H1 (cell line): ENCODE data around the gene RAD51B.

Source experiments
- CTCF ChIP-seq, 3 experiments: IDR thresholded peaks; 1 replicate in 2 of 3; 2 replicates in 1 of 3; pipeline versions ENCODE4 v1.5.1 to v1.6.1; 2011; ENCODE audit warnings: low read length in 3 of 3, mild to moderate bottlenecking in 3 of 3, inconsistent platforms in 2 of 3, low read depth in 1 of 3, moderate library complexity in 1 of 3; ENCODE audit not compliant: insufficient read depth in 1 of 3; ENCODE audit errors: control extremely low read depth in 1 of 3
- POLR2A ChIP-seq, 2 experiments: IDR thresholded peaks; 1 replicate in 1 of 2; 2 replicates in 1 of 2; pipeline ENCODE4 v1.6.1; 2011; ENCODE audit warnings: low read depth in 2 of 2, low read length in 2 of 2, mild to moderate bottlenecking in 2 of 2; ENCODE audit errors: control extremely low read depth in 1 of 2
- POLR2AphosphoS5 ChIP-seq: IDR thresholded peaks from 2 replicates; pipeline ENCODE4 v1.6.1; 2011; ENCODE audit warnings: low read depth, low read length
- RAD21 ChIP-seq, 2 experiments: IDR thresholded peaks in 1 of 2; conservative IDR thresholded peaks in 1 of 2; 2 replicates each; pipeline ENCODE4 v1.6.1; 2011; ENCODE audit warnings: low read depth in 2 of 2, low read length in 2 of 2, improper control_type of control experiment in 1 of 2, inconsistent platforms in 1 of 2, mild to moderate bottlenecking in 1 of 2, moderate library complexity in 1 of 2
- RNF2 ChIP-seq: fragments of 200-900, 300-1000 bp; sonication (generic); IDR thresholded peaks from 2 replicates; pipeline ENCODE4 v1.7.1; 2016; ENCODE audit warnings: borderline replicate concordance, low read depth, mild to moderate bottlenecking, antibody characterized with exemption, low read length; ENCODE audit not compliant: poor library complexity, severe bottlenecking; ENCODE audit errors: missing control alignments
- SP1 ChIP-seq: IDR thresholded peaks from 2 replicates; pipeline ENCODE4 v1.6.1; 2011; ENCODE audit warnings: low read depth, low read length
- TF ChIP-seq, protein P1 (sequence below): IDR thresholded peaks from 2 replicates; pipeline ENCODE4 v1.6.1; 2012; ENCODE audit warnings: low read length, inconsistent platforms

DNA sequence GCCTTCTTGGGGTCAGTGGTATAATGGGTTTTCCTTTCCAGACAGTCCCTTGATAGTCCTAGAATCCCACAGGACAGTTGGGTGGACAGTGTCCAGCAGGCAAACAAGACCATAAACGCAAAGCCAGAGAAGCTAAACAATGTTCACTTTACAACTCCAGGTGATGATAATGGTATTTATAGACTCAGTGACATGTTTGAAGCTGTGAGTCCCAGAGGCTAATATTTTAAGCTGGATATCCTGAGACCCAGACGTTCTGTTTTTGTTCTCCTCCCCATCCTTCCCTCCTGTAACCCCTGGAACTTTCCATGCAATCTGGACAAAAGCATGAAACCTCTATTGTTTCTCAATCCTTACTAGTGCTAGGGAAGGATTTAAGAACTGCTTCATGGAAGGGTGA, 852.3 kb downstream of the RAD51B start:
- TF ChIP-seq CTCF (IDR thresholded peaks at IDR 0.05; ENCODE audit: control extremely low read depth in 1 of 3, insufficient read depth in 1 of 3, low read depth in 1 of 3, low read length in 3 of 3), result no peak
- no peak for TF ChIP-seq POLR2AphosphoS5
- TF ChIP-seq RNF2, result no peak
- TF ChIP-seq RAD21 (IDR thresholded peaks at IDR 0.05 in 1 of 2, conservative IDR thresholded peaks at IDR 0.05 in 1 of 2; ENCODE audit: low read depth in 2 of 2, low read length in 2 of 2), result no peak
- TF ChIP-seq, protein P1, sequence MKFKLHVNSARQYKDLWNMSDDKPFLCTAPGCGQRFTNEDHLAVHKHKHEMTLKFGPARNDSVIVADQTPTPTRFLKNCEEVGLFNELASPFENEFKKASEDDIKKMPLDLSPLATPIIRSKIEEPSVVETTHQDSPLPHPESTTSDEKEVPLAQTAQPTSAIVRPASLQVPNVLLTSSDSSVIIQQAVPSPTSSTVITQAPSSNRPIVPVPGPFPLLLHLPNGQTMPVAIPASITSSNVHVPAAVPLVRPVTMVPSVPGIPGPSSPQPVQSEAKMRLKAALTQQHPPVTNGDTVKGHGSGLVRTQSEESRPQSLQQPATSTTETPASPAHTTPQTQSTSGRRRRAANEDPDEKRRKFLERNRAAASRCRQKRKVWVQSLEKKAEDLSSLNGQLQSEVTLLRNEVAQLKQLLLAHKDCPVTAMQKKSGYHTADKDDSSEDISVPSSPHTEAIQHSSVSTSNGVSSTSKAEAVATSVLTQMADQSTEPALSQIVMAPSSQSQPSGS, result no peak
- no peak for TF ChIP-seq POLR2A (IDR thresholded peaks at IDR 0.05; ENCODE audit: control extremely low read depth in 1 of 2, low read depth in 2 of 2, low read length in 2 of 2)
- no peak for TF ChIP-seq SP1
